Measurements from ENCODE around the gene CRTC3. TPM values are rescaled to one million over a fixed set of nuclear protein-coding genes. Genes with fewer than 3 reads are reported as not detected.
"Not testable (repeated sequence)": the region's sequence is repeated elsewhere in the genome, so short reads cannot be mapped to it uniquely, and the experiment has no call there.

CRTC3 gene
- total RNA-seq, 1 experiment from 2014 or later, result 45.0 TPM

GRCh38 chr15:90500171-90500570 lies 29.6 kb upstream of the CRTC3 start:
- Histone ChIP-seq H3K4me3 (ENCODE audit: low read depth in 2 of 2, low read length in 2 of 2) (no peak overlapping the region), H3K9me3 (ENCODE audit: control insufficient read depth, insufficient read depth, low read depth, low read length) (no peaks in the 10 kb centered on the region), H3K4me1 (ENCODE audit: control insufficient read depth, insufficient read depth, low read length) (no peaks in the 10 kb centered on the region), H3K27ac (ENCODE audit: low read length) (no peak overlapping the region), H3K36me3 (ENCODE audit: control insufficient read depth, insufficient read depth, low read length) (peaks cover 45% of the 10 kb centered on the region), H3K27me3 (ENCODE audit: control insufficient read depth, insufficient read depth, low read length) (no peaks in the 10 kb centered on the region)
- TF ChIP-seq SIN3A (IDR thresholded peaks at IDR 0.05; ENCODE audit: borderline replicate concordance, insufficient read depth, low read depth, low read length) (no peak), POLR2AphosphoS5 (IDR thresholded peaks at IDR 0.05; ENCODE audit: low read depth, low read length) (no peak), CTCF (IDR thresholded peaks at IDR 0.05) (no peak), TCF7L2 (IDR thresholded peaks at IDR 0.05; ENCODE audit: low read depth, low read length) (no peak)
- TF ChIP-seq, protein P1, sequence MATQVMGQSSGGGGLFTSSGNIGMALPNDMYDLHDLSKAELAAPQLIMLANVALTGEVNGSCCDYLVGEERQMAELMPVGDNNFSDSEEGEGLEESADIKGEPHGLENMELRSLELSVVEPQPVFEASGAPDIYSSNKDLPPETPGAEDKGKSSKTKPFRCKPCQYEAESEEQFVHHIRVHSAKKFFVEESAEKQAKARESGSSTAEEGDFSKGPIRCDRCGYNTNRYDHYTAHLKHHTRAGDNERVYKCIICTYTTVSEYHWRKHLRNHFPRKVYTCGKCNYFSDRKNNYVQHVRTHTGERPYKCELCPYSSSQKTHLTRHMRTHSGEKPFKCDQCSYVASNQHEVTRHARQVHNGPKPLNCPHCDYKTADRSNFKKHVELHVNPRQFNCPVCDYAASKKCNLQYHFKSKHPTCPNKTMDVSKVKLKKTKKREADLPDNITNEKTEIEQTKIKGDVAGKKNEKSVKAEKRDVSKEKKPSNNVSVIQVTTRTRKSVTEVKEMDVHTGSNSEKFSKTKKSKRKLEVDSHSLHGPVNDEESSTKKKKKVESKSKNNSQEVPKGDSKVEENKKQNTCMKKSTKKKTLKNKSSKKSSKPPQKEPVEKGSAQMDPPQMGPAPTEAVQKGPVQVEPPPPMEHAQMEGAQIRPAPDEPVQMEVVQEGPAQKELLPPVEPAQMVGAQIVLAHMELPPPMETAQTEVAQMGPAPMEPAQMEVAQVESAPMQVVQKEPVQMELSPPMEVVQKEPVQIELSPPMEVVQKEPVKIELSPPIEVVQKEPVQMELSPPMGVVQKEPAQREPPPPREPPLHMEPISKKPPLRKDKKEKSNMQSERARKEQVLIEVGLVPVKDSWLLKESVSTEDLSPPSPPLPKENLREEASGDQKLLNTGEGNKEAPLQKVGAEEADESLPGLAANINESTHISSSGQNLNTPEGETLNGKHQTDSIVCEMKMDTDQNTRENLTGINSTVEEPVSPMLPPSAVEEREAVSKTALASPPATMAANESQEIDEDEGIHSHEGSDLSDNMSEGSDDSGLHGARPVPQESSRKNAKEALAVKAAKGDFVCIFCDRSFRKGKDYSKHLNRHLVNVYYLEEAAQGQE (IDR thresholded peaks at IDR 0.05; ENCODE audit: insufficient read depth in 1 of 2, low read depth in 2 of 2, low read length in 1 of 2), result no peak
- CTCF ChIA-PET, result no interaction called here
- DNase-seq (ENCODE audit: low read depth, low spot score) (no peak), ATAC-seq (no peak)
- intact Hi-C loops (cut with micrococcal nuclease; ENCODE audit: unreplicated experiment), result no loop called here
- BruUV-seq (replicated peaks), result no TSS peak
- in situ Hi-C loops (cut with HindIII; ENCODE audit: low pct_unique_long_range_greater_than_20kb, low sequenced_read_pairs), result no loop called here
- POLR2A ChIA-PET, result interaction anchor here (0.8 kb wide), 1 partner anchor 19 kb away, joined by 7 read pairs; no protein-coding TSS in a partner anchor

GRCh38 chr15:90501898-90502297 lies 27.8 kb upstream of the CRTC3 start:
- no peak for DNase-seq (ENCODE audit: low read depth, low spot score)
- in situ Hi-C loops (cut with HindIII; ENCODE audit: low pct_unique_long_range_greater_than_20kb, low sequenced_read_pairs) (no loop called here), intact Hi-C loops (cut with micrococcal nuclease; ENCODE audit: unreplicated experiment) (no loop called here)
- ChIA-PET POLR2A (no interaction called here), CTCF (no interaction called here)
- no TSS peak for BruUV-seq (replicated peaks)
- Histone ChIP-seq H3K4me3 (ENCODE audit: low read depth in 2 of 2, low read length in 2 of 2) (no peak overlapping the region), H3K27ac (ENCODE audit: low read length) (no peak overlapping the region), H3K9me3 (ENCODE audit: control insufficient read depth, insufficient read depth, low read depth, low read length) (no peaks in the 10 kb centered on the region), H3K36me3 (ENCODE audit: control insufficient read depth, insufficient read depth, low read length) (peaks cover 37% of the 10 kb centered on the region), H3K27me3 (ENCODE audit: control insufficient read depth, insufficient read depth, low read length) (no peaks in the 10 kb centered on the region), H3K4me1 (ENCODE audit: control insufficient read depth, insufficient read depth, low read length) (no peaks in the 10 kb centered on the region)
- no peak for TF ChIP-seq CTCF (IDR thresholded peaks at IDR 0.05)
- TF ChIP-seq TCF7L2 (IDR thresholded peaks at IDR 0.05; ENCODE audit: low read depth, low read length), result no peak
- TF ChIP-seq SIN3A (IDR thresholded peaks at IDR 0.05; ENCODE audit: borderline replicate concordance, insufficient read depth, low read depth, low read length), result no peak
- TF ChIP-seq POLR2AphosphoS5 (IDR thresholded peaks at IDR 0.05; ENCODE audit: low read depth, low read length), result no peak
- TF ChIP-seq, protein P1 (IDR thresholded peaks at IDR 0.05; ENCODE audit: insufficient read depth in 1 of 2, low read depth in 2 of 2, low read length in 1 of 2), result no peak
- no peak for ATAC-seq

DNA sequence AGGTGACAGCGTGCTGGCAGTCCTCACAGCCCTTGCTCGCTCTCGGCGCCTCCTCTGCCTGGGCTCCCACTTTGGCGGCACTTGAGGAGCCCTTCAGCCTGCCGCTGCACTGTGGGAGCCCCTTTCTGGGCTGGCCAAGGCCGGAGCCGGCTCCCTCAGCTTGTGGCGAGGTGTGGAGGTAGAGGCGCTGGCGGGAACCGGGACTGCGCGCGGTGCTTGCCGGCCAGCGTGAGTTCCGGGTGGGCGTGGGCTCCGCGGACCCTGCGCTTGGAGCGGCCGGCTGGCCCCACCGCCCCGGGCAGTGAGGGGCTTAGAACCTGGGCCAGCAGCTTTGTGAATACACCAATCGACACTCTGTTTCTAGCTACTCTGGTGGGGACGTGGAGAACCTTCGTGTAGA lies 18.9 kb upstream of the CRTC3 start:
- CTCF ChIA-PET; BruUV-seq (replicated peaks); DNase-seq (ENCODE audit: low read depth, low spot score); in situ Hi-C loops (cut with HindIII; ENCODE audit: low pct_unique_long_range_greater_than_20kb, low sequenced_read_pairs); H3K4me1 ChIP-seq (ENCODE audit: control insufficient read depth, insufficient read depth, low read length); intact Hi-C loops (cut with micrococcal nuclease; ENCODE audit: unreplicated experiment); H3K36me3 ChIP-seq (ENCODE audit: control insufficient read depth, insufficient read depth, low read length); H3K4me3 ChIP-seq (ENCODE audit: low read depth in 2 of 2, low read length in 2 of 2); H3K27me3 ChIP-seq (ENCODE audit: control insufficient read depth, insufficient read depth, low read length); H3K9me3 ChIP-seq (ENCODE audit: control insufficient read depth, insufficient read depth, low read depth, low read length); POLR2A ChIA-PET; ATAC-seq; H3K27ac ChIP-seq (ENCODE audit: low read length): not testable (repeated sequence)

DNA sequence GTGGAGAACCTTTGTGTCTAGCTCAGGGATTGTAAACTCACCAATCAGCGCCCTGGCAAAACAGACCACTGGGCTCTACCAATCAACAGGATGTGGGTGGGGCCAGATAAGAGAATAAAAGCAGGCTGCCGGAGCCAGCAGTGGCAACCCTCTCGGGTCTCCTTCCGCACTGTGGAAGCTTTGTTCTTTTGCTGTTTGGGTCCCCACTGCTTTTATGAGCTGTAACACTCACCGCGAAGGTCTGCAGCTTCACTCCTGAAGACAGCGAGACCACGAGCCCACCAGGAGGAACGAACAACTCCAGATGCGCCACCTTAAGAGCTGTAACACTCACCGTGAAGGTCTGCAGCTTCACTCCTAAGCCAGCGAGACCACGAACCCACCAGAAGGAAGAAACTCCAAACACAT lies 18.5 kb upstream of the CRTC3 start:
- BruUV-seq (replicated peaks); H3K9me3 ChIP-seq (ENCODE audit: control insufficient read depth, insufficient read depth, low read depth, low read length); H3K4me3 ChIP-seq (ENCODE audit: low read depth in 2 of 2, low read length in 2 of 2); in situ Hi-C loops (cut with HindIII; ENCODE audit: low pct_unique_long_range_greater_than_20kb, low sequenced_read_pairs); ATAC-seq; H3K27me3 ChIP-seq (ENCODE audit: control insufficient read depth, insufficient read depth, low read length); POLR2A ChIA-PET; H3K36me3 ChIP-seq (ENCODE audit: control insufficient read depth, insufficient read depth, low read length); intact Hi-C loops (cut with micrococcal nuclease; ENCODE audit: unreplicated experiment); CTCF ChIA-PET; H3K4me1 ChIP-seq (ENCODE audit: control insufficient read depth, insufficient read depth, low read length); H3K27ac ChIP-seq (ENCODE audit: low read length); DNase-seq (ENCODE audit: low read depth, low spot score): not testable (repeated sequence)

Measured in Panc1 (cell line).